Smooth muscle cell of the brain vasculature (primary cell): Measurements from ENCODE around the gene SNRPB.

ENCODE experiments used
- DNase-seq: peaks from one replicate; pipeline ENCODE4 v3.0.0-alpha.2; 2012; ENCODE audit warnings: low read depth, low spot score

The SNRPB gene

GRCh38 chr20:2475850-2476741, 5.5 kb upstream of the SNRPB start:
- DNase-seq: no peak

GRCh38 chr20:2473516-2473915, 2.9 kb upstream of the SNRPB start:
- no peak for DNase-seq

DNA sequence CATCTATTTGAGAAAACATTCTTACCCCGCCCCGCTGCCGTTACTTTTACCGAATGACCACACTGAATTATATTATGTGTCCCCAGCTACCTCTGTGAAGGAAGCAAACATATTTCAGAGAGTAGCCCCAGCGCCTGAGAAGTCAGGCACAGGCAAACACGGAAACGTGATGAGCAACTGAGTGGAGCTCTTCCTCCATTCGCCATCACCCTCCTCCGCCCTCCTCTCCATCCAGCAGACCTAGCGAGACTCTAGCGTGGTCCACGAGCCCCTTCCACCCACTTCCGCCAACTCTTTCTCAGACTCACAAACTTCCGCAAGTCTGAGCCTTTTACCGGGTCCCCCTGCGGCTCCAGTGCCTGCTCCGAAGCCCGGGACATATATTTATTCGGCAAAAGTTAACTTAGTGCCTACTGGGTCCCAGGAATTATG, 582 bp downstream of the SNRPB start:
- no peak for DNase-seq

- DNase-seq: no peak
Measured at GRCh38 chr20:2468581-2469407, 1.8 kb downstream of the SNRPB start.

DNA sequence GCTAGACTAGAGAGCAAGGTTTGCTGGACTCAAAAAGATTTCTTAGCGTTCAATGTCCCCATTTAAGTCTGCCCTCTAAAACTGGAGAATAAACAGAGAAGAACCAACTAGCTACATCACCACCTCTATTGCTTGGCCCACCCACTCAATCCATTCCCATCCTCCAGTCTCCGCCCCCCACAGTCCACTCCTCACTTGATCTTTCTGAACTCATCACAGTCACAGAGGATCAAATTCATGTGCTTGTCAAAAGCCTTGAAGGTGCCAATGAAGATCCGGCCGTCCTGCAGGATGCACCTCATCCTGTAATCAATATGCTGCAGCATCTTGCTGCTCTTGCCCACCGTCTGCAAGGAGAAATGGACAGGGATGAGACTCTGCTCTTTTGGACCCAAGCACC, 3.2 kb downstream of the SNRPB start:
- no peak for DNase-seq

GRCh38 chr20:2465100-2465499, 5.5 kb downstream of the SNRPB start:
- no peak for DNase-seq

- no peak for DNase-seq
Measured at GRCh38 chr20:2463616-2464365, 6.8 kb downstream of the SNRPB start.

GRCh38 chr20:2462484-2462883, 8.1 kb downstream of the SNRPB start:
- no peak for DNase-seq

DNA sequence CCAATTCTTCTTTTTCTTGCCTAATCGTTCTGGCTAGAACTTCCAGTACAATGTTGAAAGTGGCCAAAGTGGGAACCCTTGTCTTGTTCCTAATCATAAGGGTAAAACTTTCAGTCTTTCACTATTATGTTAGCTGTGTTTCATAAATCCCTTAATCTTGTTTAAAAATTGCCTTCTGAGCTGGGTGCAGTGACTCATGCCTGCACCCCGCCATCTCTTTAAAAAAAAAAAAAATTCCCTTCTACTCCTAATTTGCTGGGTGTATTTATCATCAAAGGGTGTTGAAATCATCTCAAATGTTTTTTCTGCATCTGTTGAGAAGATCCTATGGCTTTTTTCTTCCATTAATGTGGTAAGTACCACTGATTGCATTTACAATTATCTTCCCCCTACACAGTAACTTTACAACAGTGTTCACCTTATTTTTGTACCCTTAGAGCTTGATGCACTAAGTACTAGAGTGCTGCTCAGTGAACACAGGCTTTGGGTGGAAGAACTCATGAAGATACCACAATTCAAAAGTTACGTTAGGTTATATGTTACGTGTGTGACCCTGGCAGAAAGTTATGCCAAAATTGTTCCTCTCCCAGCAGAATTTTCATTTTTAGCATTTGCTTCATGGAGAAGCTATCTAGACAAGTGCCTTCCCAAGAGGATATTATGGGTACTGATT, 9.7 kb downstream of the SNRPB start:
- DNase-seq: no peak

- DNase-seq: no peak
Measured at GRCh38 chr20:2459981-2460751, 10.4 kb downstream of the SNRPB start.

DNA sequence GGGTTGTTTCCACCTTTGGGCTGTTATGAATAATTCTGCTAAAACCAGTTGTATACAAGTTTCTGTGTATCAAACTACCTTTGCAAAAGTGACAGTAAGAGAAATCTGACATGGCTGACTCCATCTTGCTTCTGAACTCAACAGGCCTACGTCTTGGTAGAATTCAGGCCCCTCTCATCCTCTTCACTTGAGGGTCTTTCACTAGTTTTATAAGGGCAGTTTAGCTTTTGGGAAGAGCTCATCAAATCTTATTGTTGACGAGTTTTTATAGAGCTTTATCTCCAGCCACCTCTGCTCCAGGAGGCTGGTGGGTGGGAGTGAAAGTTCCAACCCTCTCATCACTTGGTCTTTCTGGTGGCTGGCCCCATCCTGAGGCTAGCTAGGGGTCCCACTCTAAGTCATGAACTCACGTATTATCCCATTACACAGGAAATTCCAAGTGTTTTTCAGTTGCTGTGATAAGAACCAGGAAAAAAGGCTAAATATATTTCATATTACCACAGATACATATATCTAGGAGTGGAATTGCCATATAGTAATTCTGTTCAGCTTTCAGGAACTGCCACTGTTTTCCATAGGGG, 11.6 kb downstream of the SNRPB start:
- no peak for DNase-seq

DNA sequence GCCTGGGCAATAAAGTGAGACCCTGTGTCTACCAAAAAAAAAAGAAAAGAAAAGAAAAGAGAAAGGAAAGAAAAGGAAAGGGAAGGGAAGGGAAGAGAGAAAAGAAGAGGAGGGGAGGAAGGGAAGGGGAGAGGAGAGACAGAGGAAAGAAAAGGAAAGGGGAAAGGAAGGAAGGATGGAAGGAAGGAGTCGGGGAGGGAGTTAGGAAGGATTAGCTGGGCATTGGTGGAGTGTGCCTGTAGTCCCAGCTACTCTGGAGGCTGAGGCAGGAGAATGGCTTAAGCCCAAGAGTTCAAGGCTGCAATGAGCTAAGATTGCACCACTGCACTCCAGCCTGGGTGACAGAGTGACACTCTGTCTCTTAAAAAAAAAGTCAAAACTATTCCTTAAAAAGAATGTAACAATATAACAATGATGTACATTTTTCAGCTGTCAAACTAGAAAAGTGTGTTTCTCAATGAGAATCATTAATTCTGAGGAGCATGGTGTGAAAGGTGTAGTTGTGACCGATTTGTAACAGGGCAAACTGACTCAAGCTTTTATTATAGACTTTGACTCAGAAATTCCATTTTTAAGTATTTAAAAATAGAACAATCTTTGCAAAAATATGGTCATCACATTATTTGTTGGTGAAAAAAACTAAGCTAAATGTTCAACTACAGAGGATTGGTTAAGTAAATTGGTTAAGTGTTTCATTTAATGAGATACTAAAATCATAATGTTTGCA, 14.7 kb downstream of the SNRPB start:
- no peak for DNase-seq

GRCh38 chr20:2453792-2454191, 16.8 kb downstream of the SNRPB start:
- DNase-seq: no peak

DNA sequence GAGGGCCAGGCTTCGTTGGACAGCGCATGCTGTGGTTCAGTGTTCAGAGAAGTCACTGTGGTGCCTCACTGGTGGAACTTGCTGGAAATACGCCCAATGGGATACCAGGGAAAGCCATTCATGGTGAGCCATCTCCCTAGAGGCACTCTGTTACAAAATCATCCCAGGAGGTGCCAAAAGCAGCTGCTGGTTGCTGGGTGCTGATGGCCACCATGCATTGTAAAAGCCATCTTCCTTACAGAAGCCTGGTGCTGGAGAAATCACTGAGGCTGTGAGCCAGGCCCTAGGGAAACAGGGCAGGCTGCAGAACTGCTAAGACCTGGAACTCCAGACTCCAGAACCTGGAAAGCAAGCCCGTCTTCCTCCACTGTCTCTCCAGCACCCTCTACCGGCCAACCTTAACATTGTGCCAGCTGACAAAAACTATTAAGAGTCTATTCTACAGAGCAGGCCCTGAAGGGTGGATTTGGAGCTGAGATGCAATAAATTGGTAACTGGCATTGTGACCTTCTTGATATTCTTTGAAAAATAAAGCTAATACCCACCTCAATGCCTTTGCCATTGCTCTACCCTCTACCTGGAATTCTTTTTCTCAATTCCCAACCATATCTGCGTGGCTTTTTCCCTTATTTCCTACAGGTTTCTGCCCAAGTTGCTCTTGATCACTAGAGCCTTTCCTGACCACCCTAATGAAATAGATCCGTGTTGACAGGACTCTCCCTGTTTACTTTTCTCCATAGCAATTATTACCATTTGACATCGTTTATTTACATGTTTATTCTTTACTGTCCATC, 18.5 kb downstream of the SNRPB start:
- no peak for DNase-seq

- no peak for DNase-seq
Measured at GRCh38 chr20:2451422-2451821, 19.2 kb downstream of the SNRPB start.

GRCh38 chr20:2449386-2449785, 21.2 kb downstream of the SNRPB start:
- no peak for DNase-seq

DNA sequence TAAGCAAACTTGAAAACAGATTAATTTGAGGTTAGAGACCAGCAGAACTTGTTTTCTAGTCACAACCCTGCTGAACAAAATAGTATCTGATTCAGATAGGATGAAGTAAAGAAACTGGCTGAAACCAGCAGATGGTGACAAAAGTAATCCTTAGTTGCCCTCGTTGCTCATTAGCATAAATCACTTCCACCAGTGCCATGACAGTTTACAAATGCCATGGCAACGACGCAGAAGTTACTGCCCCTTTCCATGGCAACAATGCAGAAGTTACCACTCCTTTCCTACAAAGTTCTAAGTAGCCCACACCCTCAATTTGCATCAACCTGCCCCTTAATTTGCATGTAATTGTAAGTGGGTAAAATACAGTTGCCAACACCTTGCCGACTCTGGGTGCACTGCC, 23.7 kb downstream of the SNRPB start:
- no peak for DNase-seq

DNA sequence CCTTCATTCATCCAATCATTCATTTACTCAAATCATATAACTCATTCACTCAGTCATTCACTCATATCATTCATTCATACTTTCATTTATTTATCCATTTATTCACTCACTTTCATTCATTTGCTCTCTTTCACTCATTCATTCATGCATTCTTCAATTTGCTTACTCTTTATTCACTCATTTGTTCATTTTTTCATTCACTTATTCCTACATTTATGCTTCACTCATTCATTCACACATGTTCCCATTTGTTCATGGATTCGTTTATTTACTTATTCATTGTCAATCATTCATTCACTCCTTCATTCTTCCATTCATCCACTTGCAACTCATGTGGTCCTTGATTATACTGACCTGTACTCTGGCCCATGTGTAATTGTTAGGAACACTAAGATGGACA, 39.4 kb downstream of the SNRPB start:
- DNase-seq: no peak

DNA sequence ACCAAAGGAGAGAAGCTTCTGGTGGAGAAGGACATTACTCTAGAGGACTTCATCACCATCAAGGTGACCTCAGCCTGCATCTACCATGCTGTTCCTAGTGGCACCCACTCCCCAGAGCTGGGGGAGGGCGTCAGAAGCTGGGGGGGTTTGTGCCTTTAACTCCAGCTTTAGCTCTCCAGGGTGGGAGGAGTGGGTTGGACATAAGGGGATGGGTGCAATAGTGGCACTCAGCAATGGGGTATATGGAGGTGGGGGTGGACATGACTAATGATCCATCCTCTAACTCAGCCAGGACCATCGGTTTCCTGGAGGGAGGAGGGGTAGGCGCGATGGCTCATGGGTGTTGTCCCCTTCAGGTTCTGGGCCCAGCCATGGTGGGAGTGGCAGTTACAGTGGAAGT, 40.1 kb downstream of the SNRPB start:
- no peak for DNase-seq
